NCI-H2171 treated with DMSO at 0.1 percent for 48 hours (cell line): ENCODE results near the gene ZNF316.

Source experiments
- DNase-seq: peaks from one replicate; lab custom pipeline; 2025; lab: John Stamatoyannopoulos, UW

Gene ZNF316

GRCh38 chr7:6691609-6692106 lies 54.5 kb downstream of the ZNF316 start:
- DNase-seq = peak; percentile 5

- DNase-seq = no peak
Observed at GRCh38 chr7:6700793-6701192, 63.7 kb downstream of the ZNF316 start.

DNA sequence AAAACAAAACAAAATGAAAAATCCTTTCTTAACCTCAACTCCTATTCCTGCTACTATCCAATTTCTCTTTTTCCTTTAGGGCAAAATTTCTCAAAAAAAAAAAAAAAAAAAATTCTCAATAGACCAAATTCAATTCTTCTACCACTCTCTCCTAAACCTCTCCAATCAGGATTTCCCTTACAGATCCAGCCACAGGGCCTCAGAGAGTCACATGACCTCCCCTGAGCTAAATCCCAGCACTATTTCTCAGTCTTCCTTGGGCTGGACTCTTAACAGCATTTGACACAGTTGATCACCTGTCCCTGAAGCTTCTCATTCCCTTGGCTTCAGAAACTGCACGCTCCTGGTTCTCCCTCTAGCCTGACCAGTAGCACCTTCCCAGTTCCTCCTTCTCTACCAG lies 64.7 kb downstream of the ZNF316 start:
- DNase-seq = no peak
